GM12874 (cell line): ENCODE data around the gene SUMF1.

Experiments used
- CTCF ChIP-seq: IDR thresholded peaks from 2 replicates; pipeline ENCODE4 v1.5.1; 2011; ENCODE audit warnings: low read depth, mild to moderate bottlenecking, control low read depth, low read length, moderate library complexity; ENCODE audit not compliant: insufficient read depth

Gene SUMF1

GRCh38 chr3:4398941-4399245, 68.2 kb downstream of the SUMF1 start:
- TF ChIP-seq CTCF: no peak

DNA sequence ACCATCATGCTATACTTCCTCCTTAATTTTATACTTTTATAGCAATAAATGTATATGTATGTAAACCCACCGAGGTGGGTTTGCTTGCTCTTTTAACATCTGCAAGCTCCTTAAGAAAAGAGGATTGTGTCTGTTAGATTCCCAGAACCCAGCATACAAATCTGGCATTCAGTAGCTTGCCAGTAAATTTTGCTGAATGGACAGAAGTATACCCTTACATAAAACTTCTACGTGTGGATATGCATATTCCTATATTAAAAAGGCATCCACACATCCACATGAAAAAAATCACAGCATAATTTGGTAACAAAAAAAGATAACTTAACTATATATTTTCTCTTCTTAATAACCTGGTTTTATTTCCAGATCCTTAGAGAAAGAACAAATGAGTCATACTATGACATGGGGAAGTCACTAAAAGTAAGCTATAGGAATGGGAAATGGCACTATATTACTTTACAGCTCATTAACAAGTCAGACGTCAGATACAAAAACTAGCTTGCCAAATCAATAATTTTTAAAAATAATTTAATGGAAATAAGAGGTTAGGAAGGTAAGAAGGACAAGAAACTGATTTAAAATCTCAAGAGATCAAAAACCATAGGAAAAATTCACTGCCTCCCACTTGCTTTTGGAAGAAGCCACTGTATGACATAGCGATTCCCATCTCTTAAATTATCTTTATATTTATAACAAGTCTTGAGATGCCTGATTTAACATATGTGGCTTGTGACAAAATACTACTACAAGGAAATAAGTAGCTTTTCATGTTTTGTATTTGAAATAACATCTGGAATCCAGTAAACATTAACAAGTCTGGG, 68.7 kb downstream of the SUMF1 start:
- TF ChIP-seq CTCF: no peak

GRCh38 chr3:4397466-4397865, 69.6 kb downstream of the SUMF1 start:
- TF ChIP-seq CTCF: no peak

DNA sequence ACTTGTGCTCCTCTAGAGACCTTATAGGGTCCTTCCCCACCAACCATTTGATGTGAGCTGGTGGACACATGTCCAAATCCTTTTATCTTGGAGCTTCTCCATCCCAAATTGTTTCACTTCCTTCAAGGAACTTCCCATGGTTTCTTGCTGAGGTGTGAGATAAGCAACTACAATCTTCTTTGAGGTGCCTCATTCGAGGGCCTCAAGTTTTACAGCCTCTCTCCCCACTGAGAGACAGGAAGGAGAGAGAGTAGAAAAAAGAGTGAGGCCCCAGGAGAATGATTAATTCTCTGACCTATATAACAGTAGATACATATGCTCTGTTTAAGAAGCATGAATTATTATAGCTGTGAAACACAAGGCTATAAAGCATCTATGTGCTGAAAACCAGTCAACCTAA, 70.5 kb downstream of the SUMF1 start:
- no peak for TF ChIP-seq CTCF

- TF ChIP-seq CTCF: no peak
Measured at GRCh38 chr3:4396006-4396405, 71.1 kb downstream of the SUMF1 start.

- TF ChIP-seq CTCF: no peak
Measured at GRCh38 chr3:4395448-4395847, 71.6 kb downstream of the SUMF1 start.

GRCh38 chr3:4394567-4394966, 72.5 kb downstream of the SUMF1 start:
- no peak for TF ChIP-seq CTCF
